Fibroblast of skin of right quadriceps (primary cell): Measurements from ENCODE around the gene SHOX.
"Not testable (repeated sequence)": the region's sequence is repeated elsewhere in the genome, so short reads cannot be mapped to it uniquely, and the experiment has no call there.

Experiments
- DNase-seq: peaks from one replicate; pipeline ENCODE4 v3.0.0-alpha.2; 2013

The SHOX gene

GRCh38 chrX:622802-623201, 7.8 kb upstream of the SHOX start:
- DNase-seq = not testable (repeated sequence)

GRCh38 chrX:623268-623598, 7.4 kb upstream of the SHOX start:
- no peak for DNase-seq

- peak; percentile 51 for DNase-seq
Observed at GRCh38 chrX:623599-624315, 6.8 kb upstream of the SHOX start.

- peak; percentile 62 for DNase-seq
Observed at GRCh38 chrX:625137-625691, 5.4 kb upstream of the SHOX start.

GRCh38 chrX:626047-626446, 4.5 kb upstream of the SHOX start:
- not testable (repeated sequence) for DNase-seq

- no peak for DNase-seq
Observed at GRCh38 chrX:626745-627509, 3.7 kb upstream of the SHOX start.

GRCh38 chrX:627510-627981, 3.0 kb upstream of the SHOX start:
- DNase-seq = no peak

- DNase-seq = no peak
Observed at GRCh38 chrX:627995-628394, 2.6 kb upstream of the SHOX start.

GRCh38 chrX:629230-630006, 1.2 kb upstream of the SHOX start:
- no peak for DNase-seq

- DNase-seq = no peak
Observed at GRCh38 chrX:630007-630611, 482 bp upstream of the SHOX start.

- DNase-seq = no peak
Observed at GRCh38 chrX:631802-632365, 1.3 kb downstream of the SHOX start.

GRCh38 chrX:632366-633042, 1.9 kb downstream of the SHOX start:
- no peak for DNase-seq

GRCh38 chrX:633043-633984, 2.7 kb downstream of the SHOX start:
- DNase-seq = no peak

GRCh38 chrX:633985-634958, 3.7 kb downstream of the SHOX start:
- no peak for DNase-seq

- DNase-seq = no peak
Observed at GRCh38 chrX:635428-636090, 5.0 kb downstream of the SHOX start.

- DNase-seq = no peak
Observed at GRCh38 chrX:636981-637659, 6.5 kb downstream of the SHOX start.

- peak; percentile 62 for DNase-seq
Observed at GRCh38 chrX:637660-638481, 7.3 kb downstream of the SHOX start.
